T47D (cell line): ENCODE results near the gene ANKRD44.

Experiments
- DNase-seq, 2 experiments: peaks; one replicate each; pipeline versions ENCODE4 v3.0.0 to v3.0.0-alpha.2; 2011 to 2012; ENCODE audit warnings: low read depth in 1 of 2, low spot score in 1 of 2
- JUND ChIP-seq: IDR thresholded peaks from 2 replicates; pipeline ENCODE4 v1.6.1; 2012; ENCODE audit warnings: low read depth
- in situ Hi-C: cut with HindIII; loops from 2 replicates; pipeline ENCODE4 v1.10.0; 2016; ENCODE audit warnings: low sequenced_read_pairs, low pct_unique_long_range_greater_than_20kb

The ANKRD44 gene

DNA sequence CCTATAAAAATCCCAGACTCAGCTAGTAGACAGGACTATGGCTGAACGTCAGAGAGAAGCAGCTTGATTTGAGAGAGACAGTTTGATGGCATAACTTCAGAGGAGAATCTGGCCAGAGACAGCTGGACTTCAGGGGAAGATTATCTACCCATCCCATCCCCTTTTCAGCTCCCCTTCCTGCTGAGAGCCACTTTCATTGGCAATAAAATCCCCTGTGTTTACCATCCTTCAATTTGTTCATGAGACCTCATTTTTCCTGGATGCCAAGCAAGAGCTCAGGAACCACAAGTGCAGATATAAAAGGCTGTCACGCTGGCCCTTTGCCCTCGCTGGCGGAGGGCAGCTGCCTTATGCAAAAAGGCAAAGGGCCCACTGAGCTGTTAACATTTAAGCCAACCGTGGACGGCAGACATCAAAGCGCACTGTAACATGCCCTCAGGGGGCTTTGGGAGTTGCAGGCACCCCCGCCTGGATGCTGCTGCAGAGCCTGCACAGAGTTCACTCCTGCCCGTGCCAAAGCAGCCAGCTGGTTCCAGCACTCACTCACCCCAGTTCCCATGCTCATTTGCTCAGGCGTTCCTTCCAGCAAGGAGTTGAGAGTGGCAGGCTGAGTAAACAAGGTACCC, 219.7 kb downstream of the ANKRD44 start:
- TF ChIP-seq JUND = no peak
- DNase-seq = no peak
- in situ Hi-C loops = no loop called here

DNA sequence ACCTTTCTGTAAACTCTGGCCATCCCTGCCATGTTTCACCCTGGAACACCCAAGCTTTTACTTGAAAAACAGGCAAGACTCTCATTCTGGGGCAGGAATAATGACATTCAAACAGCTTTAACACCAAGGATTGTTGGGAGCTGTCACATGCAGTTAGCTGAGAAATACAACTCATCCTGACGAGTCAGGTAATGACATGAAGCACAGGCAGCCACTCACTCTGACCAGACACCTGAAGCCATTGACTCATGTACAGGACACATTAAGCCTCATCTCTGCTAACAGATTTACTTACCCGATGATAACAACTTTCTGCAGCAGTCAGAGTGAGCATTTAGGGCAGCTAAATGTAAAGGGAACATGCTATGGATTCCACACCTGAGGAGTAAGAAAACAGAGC, 220.9 kb downstream of the ANKRD44 start:
- in situ Hi-C loops = no loop called here
- no peak for DNase-seq
- TF ChIP-seq JUND = no peak

DNA sequence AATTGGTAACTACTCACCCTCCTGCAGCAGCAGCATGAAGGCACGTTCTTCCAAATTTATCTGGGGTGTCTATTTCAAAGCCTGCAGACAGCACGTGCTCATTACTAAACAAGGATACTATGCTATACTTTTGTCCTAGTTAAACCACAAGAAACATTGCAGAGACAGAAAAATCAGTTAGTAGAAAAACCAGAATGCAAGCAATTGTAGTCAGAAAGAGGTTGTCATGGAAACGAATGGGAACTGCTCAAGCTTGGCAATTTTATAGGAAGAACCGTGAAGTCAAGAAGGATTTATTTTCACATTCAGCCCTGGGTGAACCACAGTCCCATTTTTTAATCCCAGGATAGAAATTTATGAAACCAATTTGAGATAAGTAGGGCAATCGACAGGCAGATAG, 221.9 kb downstream of the ANKRD44 start:
- in situ Hi-C loops = no loop called here
- no peak for TF ChIP-seq JUND
- DNase-seq = no peak

DNA sequence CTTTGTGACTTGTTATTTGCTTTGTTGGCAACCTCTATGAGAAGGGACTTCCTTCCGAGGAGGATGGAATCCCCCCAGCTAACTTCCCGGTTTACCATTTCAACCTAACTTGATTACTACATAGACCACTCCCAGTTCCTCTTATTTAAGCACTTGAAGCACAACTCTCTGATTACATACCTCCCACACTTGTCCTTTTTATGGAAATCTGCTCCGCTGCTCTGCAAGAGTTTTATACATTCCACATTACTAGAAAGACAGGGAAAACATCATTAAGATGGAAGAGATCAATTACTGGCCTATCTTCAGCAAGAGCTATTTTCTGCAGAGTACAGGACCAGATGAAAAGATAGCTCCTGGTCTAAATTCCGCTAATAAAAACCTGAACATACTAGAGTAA, 224.1 kb downstream of the ANKRD44 start:
- DNase-seq = no peak
- no peak for TF ChIP-seq JUND
- in situ Hi-C loops = no loop called here

DNA sequence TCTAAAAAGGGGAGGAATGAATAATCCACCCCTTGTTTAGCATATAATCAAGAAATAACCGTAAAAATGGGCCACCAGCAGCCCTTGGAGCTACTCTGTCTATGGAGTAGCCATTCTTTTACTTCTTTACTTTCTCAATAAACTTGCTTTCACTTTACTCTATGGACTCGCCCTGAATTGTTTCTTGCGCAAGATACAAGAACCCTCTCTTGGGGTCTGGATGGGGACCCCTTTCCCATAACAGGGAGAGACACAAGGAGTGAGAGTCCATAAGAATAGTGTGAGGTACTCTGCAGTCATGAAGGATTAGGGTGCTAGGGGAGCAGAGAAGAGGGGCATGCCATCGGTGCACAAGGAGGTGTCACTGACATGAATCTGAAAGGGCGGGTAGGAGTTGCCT, 224.9 kb downstream of the ANKRD44 start:
- DNase-seq = no peak
- in situ Hi-C loops = no loop called here
- TF ChIP-seq JUND = no peak

DNA sequence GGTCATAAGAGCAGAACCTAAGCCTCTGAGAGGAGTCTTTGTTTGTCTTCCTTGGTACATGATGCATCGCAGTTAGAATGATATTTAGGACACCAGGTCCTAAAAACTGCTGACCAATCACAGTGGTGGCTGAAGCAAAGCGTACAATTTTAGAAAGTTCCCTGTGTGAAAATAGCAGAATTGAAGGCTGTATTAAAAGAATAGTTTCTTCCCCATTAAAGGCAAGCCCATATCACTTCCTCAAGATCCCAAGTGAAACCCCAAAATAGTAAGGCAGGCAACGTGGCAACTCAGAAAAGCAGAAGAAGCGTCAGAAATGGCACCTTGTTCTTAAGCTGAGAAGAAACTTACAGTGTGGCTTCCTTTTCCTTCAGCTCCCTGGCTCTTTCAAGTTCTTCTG, 229.3 kb downstream of the ANKRD44 start:
- DNase-seq = no peak
- in situ Hi-C loops = no loop called here
- TF ChIP-seq JUND = no peak

DNA sequence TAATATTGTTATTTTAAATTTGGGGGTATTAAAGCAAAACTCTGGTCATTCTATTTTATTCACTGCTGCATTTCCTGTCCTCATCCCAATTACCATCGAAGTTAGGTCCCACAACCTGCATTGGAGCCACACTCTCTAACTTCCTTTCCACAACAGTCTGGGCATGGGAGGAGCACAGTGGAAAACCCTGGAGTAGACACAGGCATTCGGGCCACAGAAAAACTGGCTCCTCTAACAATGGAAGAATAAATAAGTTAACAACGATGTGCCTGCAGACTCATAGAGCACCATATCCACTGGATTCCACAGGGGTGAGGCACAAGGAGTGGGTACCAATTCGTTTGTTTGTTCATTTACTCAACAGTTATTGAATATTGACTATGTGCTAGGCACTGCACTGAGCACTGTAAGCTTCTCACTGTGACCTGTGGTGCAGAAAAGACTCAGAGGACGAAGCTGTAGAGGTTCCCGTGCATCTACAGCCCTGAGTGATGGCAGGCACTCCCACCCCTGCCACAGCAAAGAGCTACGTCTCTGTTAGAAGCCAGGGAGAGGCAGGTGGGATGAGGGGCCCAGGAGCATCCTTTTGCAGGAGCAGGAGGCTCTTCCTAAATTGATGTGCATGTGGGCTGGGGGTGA, 229.9 kb downstream of the ANKRD44 start:
- in situ Hi-C loops = no loop called here
- no peak for TF ChIP-seq JUND
- DNase-seq = no peak

DNA sequence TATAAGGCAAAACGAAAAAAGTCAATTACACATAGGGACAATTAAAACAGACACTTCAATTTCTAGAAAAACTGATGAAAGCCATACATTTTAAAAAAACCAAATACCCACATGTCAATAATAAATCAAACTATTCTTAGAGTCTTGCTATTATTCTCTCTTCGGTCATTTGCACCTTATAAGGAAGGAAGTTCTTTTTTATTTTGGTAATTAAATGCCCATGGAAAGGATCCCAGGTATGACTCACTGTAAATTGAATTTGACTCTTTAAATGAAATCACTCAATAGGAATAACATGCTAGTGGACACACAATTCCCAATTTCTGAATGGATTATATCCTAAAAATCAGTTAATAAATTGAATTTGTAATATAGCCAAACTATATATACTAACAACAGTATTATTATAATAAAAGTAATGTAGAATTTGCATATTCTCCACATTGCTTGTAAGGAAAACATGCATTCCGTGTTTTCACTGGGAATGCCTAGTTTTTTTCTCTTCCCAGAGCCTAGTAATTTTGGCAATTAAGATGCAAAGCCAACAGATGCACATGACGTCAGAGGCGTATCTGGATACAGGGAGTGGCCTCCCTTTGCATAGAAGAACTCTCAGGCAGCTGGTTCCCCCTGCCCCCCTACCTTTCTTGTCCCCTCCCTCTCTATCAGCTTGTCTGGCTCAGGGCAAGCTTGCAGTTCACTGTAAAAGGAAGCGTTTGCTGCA, 230.6 kb downstream of the ANKRD44 start:
- in situ Hi-C loops = no loop called here
- no peak for TF ChIP-seq JUND
- DNase-seq = no peak

DNA sequence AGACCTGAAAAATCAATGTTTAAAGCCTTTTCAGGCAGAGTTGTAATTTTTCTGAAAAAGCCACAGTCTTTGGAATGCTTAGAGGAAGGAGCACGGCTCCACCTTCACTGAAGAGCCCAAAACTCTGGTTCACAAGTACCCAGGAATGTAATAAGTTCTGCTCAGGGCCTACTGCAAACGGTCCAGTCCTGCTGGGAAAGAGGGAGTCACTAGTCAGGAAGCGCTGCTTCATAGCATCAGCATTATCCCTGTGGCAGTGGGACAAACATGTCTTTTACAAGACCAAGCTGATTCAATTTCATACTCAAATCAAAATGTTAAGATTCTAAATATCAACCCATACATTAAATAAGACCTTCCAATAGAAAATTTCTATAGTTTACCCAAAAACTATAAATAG, 231.2 kb downstream of the ANKRD44 start:
- no peak for TF ChIP-seq JUND
- no peak for DNase-seq
- in situ Hi-C loops = no loop called here

DNA sequence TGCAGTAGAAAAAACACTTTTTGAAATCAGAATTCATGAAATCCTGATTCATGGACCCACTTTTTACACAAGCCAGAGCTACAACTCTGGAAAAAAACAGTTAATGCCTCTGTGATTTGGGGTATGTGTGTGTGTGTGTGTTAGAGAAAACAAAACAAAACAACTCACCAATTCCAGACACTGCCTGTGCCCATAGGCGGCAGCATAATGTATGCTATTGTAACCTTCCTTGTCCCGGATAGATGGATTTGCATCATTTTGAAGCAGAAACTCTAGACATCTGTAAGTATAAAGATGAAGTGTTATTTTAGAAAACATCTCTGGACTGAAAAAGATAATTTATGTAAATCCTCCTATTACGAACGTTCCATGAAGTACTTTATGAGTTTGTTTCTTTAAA, 232.0 kb downstream of the ANKRD44 start:
- TF ChIP-seq JUND = no peak
- no peak for DNase-seq
- in situ Hi-C loops = no loop called here

DNA sequence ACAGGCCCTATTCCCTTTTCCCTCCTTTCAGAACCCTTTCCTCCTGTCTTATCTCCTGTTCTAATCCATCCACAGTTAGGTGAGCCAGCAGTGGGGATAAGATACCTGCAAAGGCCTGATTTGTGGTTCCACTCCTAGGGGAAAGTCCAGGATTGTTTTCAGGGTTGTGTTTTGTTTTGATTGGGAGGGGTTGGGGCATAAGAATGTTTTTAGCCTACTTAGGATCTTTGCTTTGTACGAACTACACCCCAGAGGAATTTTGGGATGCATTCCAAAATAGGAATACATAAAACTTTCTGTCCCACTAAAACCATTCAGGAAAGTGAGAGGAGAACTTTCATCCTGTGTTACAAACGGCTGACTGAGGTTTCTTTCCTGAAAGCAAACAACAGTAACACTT, 233.2 kb downstream of the ANKRD44 start:
- TF ChIP-seq JUND = no peak
- no peak for DNase-seq
- in situ Hi-C loops = no loop called here

DNA sequence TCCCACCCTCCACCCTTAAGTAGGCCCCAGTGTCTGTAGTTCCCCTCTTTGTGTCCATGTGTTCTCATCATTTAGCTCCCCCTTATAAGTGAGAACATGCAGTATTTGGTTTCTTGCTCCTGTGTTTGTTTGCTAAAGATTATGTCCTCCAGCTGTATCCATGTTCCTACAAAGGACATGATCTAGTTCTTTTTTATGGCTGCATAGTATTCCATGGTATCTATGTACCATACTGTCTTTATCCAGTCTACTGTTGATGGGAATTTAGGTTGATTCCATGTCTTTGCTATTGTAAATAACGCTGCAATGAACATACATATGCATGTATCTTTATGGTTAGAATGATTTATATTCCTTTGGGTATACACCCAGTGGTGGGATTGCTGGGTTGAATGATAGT, 233.9 kb downstream of the ANKRD44 start:
- in situ Hi-C loops = no loop called here
- no peak for DNase-seq
- TF ChIP-seq JUND = no peak

DNA sequence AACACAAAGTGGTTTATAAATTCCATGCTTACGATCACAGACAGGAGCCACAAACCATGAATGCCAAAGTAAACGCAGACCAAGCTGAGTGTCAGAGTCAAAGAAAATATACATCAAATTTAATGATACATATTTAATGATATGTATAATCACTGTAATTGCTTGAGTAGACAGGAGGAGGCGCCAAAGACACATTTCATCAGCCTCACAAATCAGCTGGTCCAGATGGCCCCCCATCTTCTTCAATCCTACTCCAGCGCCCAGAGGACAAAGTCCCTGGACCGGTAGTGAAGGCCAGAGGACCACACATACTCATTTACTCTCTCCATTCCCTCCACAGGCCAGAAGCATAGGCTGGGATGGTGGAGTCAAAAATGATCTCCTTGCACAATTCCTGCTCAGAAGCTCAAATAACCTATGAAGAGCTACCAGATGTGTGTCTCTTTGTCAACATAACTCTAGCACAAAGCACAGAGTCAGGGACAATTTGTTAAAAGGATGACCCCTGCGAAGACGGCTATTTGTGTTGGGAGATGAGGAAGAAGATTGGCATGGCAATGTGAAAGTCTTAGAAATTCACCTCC, 234.7 kb downstream of the ANKRD44 start:
- TF ChIP-seq JUND = no peak
- DNase-seq = no peak
- in situ Hi-C loops = no loop called here
